HG02973 (cell line): ENCODE results near the gene STK11IP.

Source experiments
- ATAC-seq: cut with Tn5 transposase; IDR thresholded peaks from one replicate; pipeline ENCODE4 v1.9.1; 2021; ENCODE audit warnings: moderate library complexity; ENCODE audit not compliant: unreplicated experiment

STK11IP gene, protein sequence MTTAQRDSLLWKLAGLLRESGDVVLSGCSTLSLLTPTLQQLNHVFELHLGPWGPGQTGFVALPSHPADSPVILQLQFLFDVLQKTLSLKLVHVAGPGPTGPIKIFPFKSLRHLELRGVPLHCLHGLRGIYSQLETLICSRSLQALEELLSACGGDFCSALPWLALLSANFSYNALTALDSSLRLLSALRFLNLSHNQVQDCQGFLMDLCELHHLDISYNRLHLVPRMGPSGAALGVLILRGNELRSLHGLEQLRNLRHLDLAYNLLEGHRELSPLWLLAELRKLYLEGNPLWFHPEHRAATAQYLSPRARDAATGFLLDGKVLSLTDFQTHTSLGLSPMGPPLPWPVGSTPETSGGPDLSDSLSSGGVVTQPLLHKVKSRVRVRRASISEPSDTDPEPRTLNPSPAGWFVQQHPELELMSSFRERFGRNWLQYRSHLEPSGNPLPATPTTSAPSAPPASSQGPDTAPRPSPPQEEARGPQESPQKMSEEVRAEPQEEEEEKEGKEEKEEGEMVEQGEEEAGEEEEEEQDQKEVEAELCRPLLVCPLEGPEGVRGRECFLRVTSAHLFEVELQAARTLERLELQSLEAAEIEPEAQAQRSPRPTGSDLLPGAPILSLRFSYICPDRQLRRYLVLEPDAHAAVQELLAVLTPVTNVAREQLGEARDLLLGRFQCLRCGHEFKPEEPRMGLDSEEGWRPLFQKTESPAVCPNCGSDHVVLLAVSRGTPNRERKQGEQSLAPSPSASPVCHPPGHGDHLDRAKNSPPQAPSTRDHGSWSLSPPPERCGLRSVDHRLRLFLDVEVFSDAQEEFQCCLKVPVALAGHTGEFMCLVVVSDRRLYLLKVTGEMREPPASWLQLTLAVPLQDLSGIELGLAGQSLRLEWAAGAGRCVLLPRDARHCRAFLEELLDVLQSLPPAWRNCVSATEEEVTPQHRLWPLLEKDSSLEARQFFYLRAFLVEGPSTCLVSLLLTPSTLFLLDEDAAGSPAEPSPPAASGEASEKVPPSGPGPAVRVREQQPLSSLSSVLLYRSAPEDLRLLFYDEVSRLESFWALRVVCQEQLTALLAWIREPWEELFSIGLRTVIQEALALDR

DNA sequence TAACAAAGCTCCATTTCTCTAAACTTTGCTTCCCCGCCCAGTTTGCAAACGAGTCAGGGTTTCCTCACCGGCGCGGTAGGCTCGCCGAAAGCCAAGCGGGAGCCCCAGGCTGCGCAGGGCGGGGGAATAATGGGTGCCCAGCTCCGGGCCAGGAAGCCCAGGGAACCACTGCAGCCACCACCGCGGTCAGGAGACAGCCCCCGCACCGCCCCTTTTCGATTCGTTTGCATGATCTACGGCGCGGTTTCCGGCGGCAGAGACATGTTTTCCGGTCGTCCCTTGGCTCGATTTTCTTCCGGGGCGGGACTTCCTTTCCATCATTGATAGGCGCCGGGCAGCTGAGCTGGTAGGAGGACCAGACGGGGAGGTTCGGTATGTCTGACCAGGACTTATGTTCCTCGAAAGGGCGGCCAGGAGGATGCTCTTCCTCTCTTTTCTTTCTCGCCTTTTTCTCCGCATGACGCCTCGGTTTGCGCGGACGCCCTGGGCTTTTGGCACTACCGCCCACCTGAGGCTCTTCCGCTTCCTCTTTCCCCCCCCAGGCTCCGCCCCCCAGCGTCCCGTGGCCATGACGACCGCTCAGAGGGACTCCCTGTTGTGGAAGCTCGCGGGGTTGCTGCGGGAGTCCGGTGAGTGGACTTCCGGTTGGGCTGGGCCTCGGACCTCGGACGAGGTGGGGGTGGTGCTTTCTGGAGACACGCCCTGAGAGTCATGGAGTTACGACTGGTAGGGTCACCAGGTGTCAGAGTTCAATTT is at the start of gene STK11IP:
Gene STK11IP (plus strand): TSS at position 306 of the 756 bp plus-strand sequence. CDS start 263 bp downstream, at position 569.
- ATAC-seq: peak; percentile 88

DNA sequence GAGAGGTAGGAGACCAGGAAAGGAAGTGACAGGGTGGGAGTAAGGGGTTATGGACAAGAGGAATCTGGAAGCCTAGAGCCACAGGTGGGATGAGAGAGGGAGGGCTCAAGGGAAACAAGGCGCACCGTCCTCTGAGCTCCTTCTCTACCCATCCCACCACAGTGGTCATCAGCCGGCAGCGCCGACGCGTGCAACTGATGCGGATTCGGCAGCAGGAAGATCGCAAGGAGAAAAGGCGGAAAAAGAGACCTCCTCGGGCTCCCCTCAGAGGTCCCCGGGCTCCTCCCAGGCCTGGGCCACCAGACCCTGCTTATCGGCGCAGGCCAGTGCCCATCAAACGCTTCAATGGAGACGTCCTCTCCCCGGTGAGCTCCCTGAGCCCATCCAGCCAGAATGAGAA is 48.7 kb upstream of the STK11IP start:
- no peak for ATAC-seq

DNA sequence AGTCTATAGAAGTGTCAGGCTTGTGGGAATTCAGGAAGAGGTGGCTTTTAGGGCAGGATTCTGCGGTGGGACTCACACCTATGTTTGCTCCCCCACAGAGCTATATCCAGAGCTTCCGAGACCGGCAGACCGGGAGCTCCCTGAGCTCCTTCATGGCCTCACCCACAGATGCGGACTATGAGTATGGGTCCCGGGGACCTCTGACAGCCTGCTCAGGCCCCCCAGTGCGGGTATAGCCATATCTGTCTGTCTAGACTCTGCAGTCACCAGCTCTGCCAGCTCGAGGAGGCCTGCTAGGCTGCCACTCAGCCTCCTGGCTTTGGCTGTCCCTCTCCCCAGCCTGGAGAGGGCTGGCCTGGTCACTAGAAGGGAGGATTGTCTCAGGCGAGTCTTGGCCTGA is 48.0 kb upstream of the STK11IP start:
- no peak for ATAC-seq

DNA sequence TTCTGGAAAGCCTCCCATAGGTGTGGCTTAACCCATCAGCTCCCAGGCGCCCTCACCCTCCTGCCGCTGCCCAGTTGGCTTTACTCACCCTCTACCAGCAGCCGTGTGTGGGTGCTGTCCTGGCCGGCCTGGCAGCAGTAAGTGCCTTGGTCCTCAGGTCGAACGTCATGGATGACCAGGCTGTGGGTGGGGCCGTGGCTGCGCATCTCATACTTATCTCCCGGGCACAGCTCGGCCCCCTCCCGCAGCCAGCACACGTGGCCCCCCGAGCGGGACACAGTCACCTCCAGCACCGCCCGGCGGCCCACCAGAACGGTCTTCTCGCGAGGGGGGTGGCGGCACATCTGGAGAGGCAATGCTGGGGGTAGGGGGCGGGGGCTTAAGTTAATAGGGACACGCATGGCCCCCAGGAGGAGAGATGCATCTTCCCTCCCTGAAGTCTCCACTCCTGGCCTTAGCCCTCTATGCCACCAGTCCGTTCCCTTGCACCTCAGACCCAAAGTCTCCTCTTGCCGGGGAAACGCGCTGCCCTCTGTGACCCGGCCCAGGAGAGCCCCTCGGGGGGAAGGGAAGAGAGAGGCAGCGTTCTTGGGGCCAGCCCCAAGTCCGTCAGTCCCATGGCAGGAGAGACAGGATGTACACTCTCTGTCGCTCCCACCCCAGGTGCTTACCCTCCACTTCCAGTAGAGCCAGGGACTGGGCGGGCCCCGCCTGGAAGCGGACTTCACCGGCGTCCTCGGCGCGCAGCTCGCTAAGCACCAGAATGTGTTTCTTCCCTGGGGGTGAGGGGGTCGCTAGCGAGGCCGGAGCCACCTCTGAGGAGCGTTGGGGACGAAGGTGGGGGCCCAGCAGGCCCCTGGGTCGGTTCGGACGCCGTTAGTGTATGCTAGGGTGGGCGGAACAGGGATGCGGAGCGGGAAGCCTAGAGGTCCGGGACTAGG is 45.9 kb upstream of the STK11IP start:
- peak; percentile 13 for ATAC-seq

DNA sequence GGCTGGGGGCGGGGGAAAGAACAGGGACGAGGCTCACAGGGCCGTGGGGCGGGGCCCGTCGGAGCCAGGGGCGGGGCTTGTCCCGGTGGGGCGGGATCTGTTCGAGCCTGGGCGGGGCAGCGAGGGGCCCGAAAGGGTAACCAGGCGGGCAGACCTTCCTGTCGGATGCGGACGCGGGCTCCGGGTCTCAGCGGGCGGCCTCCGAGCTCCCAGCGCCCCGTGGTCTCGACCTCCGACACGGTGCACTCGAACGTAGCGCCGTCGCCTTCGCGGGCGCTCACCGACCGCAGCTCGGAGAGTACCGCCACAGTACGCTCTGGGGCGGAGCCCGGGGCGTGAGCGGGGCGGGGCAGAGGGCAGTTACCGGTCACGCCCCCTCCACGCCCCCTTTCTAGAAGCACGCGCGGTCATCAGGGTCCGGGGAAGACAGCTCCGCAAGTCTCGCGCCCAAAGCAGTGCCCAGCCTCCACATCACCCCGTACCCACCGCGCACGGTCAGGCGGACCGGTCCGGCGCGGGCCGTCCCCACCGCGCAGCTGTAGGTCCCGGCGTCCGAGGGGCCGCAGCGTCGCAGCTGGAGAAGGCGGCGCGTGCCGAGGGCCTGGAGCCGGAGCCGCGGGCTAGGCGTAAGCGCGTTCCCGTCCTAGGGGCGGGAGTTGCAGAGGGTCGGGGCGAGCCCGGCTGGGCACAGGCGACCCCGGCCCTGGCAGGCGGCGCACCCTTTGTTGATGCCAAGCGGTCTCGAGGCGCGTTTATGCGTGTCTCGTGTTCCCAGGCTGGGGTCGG is 45.1 kb upstream of the STK11IP start:
- ATAC-seq: peak; percentile 88

DNA sequence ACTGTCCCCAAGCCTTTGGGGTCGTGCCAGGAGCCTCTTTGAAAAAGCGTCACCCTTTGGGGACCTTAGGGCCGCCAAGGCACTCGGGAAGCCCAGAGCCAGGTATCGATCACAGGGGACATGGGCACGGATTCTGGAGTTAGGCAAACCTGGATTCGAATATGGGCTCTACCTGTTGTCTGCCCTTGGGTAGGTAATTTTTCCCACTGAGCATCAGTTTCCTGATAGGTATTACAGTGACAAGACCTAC is 44.6 kb upstream of the STK11IP start:
- ATAC-seq: no peak

DNA sequence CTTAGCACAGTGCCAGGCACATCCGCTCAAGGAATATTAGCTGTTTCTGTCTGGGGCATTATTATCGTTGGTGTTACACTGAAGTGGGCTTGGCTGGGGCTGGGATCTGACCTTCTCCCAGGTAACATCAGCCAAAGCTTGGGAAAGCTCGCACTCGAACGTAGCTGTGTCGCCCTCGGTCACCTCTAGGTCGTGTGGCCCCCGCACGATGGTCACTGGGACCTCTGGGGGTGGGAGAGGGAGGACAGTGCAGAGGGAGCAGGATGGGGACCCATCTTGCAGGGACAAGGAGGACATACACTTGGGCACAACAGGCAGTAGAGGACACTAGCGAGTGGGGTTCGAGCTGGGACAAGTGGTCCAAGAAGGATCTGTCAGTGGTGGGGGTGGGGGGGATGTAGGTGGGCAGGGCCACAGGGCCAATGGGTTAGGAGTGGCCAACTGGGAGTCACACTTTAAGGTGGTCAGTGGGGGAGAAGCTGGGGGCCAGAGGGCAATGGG is 44.1 kb upstream of the STK11IP start:
- ATAC-seq: no peak

DNA sequence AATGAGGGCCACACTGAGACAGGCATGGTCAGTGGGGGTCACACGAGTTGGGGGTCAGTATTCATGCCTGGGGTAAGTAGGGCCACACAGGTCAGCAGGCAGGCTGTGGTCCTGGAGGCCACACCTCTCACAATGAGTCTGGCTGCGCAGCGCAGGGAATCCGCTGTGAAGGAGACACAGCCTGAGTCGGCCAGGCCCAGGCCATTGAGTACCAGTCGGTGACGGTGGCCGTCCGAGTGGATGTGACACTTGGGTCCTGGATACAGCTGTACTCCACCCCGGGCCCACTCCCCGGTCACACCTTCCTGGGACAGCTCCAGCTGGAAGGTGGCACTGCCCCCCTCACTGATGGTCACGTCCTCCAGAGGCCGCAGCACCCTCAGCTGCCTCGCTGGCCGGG is 43.3 kb upstream of the STK11IP start:
- ATAC-seq: no peak

DNA sequence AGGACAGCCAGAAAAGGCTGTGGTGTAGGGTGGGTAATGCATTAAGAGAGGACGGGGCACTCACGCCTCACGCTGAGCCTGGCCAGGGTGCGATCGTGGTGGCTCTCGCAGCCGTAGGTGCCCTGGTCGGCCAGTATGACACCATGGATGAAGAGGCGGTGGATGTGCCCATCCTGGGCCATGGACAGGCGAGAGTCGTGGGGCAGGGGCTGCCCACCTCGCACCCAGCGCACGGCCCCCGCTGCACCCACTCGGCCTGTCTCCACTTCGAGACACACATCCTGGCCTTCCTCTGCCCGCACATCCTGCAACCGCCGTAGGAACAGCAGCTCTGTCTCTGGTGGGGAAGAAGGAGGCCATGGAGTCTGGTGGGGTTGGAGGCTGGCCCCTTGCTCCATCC is 41.7 kb upstream of the STK11IP start:
- ATAC-seq: no peak

DNA sequence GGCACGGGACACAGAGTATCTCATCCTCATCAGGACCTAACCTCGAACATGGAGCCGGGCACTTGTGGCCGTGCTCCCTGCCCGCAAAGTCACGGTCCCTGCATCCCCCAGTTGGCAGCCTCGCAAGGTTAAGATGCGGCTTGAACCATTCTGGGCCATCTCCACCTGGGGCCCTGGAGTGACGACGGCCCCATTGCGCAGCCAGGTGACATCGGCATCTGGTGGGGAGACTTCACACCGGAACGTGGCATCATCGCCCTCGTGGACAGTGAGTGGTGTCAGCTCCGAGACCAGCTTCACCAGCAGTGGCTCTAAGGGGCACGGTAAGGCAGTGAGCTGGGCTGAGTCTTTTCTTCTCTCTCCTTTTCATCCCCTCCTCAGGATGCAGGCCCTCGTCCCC is 41.2 kb upstream of the STK11IP start:
- no peak for ATAC-seq

DNA sequence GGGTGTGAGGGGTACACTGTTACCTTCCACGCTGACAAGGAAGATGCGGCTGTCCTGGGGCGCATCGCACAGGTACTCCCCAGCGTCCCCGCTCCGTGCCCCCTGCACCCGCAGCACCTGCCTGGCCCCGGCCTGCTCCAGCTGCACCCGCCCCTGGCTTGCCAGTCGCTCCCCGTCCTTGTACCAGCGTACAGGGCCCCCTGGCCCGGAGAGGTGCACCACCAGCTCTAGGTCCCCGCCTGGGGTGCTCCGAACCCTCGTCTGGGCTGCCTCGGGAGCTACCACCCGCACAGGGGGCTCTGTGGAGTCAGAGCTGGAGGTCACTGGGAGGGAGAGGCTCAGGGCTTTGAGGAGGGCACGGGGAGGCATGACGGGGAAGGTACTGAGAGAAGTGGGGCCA is 40.3 kb upstream of the STK11IP start:
- ATAC-seq: no peak

DNA sequence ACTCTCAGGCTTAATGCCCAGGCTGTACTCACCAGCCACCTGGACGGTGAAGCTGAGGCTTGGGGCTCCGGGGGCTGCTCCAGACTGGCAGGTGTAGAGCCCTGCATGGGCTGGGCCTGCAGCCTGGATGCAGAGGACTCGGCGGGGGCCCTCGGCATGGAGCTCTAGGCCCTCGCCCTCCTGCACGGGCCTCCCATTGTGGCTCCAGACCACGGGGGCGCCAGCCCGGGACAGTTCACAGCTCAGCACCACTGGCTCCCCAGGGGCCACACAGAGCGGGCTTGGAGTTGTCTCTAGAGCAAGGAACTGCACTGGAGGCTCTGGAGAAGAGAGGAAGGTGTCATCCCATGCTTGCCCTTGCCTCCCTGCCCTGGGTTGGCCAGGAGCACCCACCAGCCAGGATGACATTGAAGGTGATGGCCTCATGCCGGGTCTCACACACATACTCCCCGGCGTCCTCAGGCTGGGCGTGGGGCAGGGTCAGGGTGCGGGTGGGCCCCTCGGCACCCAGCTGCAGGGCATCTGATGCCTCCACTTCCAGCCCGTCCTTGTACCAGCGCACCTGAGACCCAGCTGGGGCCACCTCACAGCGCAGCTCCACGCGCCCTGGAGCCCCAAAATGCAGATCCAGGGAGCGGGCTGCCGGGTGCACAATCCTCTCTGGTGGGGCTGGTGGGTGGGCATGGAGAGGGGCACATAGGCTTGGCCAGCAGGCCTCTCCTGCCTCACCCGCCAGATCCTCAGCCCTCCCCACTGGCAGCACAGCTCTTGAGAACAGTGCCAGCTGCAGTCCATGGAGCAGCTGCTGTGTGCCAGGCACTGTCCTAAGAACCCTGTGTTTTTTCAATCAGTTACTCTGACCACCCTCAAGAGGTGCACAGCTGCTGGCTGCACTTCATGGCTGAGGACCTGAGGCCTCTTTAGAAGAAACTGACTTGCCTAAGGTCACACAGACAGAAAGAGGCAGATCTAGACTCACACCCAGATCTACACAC is 39.6 kb upstream of the STK11IP start:
- no peak for ATAC-seq

DNA sequence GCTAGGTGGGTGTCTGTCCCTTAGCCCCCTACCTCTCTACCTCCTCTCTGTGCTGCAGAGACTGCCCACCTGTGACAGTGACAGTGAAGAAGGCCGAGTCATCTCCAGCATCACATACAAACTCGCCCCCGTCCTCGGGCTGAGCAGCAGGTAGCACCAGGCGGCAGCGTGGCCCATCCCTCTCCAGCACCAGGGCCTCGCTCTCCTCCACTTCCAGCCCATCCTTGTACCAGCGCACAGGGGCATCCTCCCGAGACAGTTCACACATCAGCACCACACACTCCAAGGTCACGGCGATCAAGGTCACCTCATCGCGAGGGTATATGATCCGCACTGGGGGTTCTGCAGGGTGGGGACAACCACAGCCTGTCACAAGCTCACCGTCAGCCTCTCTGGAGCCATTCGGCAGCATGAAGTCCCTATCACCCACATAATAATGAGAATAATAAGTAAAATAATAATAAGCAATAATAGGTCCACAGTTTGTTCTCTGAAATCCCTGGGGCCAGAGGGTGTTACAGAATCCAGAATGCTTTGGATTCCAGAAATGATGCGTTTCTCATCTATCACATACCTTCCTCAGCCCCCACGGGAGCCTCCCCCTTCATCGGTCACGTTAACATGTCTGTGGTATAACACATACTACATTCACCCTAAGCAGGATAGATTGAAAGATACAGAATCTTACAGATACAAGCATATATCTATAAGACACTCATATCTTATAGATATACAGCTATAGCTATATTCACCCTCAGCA is 38.3 kb upstream of the STK11IP start:
- ATAC-seq: no peak

DNA sequence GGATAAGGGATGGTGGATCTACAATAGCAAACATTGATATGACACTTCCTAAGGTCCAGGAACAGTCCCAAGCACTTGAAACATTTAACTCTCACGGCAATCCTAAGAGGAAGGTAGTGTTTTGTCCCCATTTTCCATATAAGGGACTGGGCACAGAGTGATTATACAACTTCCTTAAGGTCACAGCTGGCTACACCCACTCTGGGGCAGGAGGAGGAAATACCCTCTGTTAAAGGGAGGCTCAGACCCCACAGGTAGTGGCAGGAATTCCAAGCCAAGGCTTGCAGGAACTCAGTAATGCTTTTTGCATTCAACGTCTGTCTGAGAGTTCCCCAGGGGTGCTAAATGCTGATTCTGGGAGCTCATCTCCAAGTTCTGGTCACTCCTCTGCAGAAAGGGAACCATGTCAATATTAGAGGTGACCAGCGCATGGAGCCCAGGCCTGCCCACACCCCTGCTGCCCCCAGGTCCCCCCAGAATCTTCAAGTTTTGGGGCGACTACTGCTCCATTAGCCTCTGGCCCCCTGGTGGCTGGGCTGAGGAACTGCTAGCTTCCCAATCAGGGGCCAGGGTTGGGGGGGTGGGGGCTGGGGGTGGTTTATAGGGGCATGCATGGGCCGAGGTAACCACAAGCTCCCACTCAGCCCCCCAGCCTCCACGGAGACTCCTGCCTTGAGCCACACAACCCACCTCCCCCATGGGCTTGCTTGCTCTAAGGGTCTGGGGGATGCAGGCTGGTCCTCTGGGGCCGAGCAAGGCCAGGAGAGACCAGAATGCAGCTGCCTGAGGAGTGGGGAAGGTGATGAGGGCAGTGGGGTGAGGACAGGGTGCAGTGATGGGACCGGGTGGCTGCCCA is 37.4 kb upstream of the STK11IP start:
- ATAC-seq: no peak

DNA sequence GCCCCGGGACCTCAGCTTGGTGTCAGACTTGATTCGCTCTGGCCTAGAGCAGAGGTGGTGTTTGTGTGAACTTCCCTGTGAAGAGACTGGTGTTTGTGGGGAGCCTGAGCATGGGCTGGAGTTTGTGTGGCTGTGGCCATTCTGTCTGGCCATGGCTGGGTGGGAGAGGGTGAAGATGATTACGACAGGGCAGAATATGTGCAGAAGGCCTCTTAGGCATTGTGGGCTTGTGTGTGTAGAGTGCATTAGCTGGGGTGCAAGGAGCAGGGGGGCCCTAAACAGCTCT is 36.8 kb upstream of the STK11IP start:
- no peak for ATAC-seq
